Measurements from ENCODE around the gene SLC6A13.

Gene SLC6A13

GRCh38 chr12:213527-213932 is 49.1 kb downstream of the SLC6A13 start:
- Histone ChIP-seq H3K27ac (ENCODE audit: poor library complexity, severe bottlenecking) (no peak overlapping the region), H3K27me3 (ENCODE audit: insufficient read depth, poor library complexity, severe bottlenecking) (peaks cover 24% of the 10 kb centered on the region), H3K36me3 (ENCODE audit: low read depth) (no peaks in the 10 kb centered on the region), H3K4me3 (ENCODE audit: severe bottlenecking) (no peak overlapping the region), H3K9me3 (ENCODE audit: severe bottlenecking) (no peaks in the 10 kb centered on the region), H3K4me1 (ENCODE audit: insufficient read depth, poor library complexity, severe bottlenecking) (no peaks in the 10 kb centered on the region)
- ATAC-seq (ENCODE audit: low read depth) (no peak), DNase-seq (ENCODE audit: low spot score) (no peak)
- TF ChIP-seq, protein P1, sequence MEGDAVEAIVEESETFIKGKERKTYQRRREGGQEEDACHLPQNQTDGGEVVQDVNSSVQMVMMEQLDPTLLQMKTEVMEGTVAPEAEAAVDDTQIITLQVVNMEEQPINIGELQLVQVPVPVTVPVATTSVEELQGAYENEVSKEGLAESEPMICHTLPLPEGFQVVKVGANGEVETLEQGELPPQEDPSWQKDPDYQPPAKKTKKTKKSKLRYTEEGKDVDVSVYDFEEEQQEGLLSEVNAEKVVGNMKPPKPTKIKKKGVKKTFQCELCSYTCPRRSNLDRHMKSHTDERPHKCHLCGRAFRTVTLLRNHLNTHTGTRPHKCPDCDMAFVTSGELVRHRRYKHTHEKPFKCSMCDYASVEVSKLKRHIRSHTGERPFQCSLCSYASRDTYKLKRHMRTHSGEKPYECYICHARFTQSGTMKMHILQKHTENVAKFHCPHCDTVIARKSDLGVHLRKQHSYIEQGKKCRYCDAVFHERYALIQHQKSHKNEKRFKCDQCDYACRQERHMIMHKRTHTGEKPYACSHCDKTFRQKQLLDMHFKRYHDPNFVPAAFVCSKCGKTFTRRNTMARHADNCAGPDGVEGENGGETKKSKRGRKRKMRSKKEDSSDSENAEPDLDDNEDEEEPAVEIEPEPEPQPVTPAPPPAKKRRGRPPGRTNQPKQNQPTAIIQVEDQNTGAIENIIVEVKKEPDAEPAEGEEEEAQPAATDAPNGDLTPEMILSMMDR (IDR thresholded peaks at IDR 0.05; ENCODE audit: poor library complexity, severe bottlenecking), result no peak

GRCh38 chr12:212715-213526 is 49.7 kb downstream of the SLC6A13 start:
- Histone ChIP-seq H3K9me3 (ENCODE audit: severe bottlenecking) (no peaks in the 10 kb centered on the region), H3K27me3 (ENCODE audit: insufficient read depth, poor library complexity, severe bottlenecking) (peaks cover 24% of the 10 kb centered on the region), H3K4me3 (ENCODE audit: severe bottlenecking) (no peak overlapping the region), H3K27ac (ENCODE audit: poor library complexity, severe bottlenecking) (no peak overlapping the region), H3K4me1 (ENCODE audit: insufficient read depth, poor library complexity, severe bottlenecking) (no peaks in the 10 kb centered on the region), H3K36me3 (ENCODE audit: low read depth) (no peaks in the 10 kb centered on the region)
- no peak for DNase-seq (ENCODE audit: low spot score)
- ATAC-seq (ENCODE audit: low read depth), result no peak
- TF ChIP-seq, protein P1 (IDR thresholded peaks at IDR 0.05; ENCODE audit: poor library complexity, severe bottlenecking), result no peak

DNA sequence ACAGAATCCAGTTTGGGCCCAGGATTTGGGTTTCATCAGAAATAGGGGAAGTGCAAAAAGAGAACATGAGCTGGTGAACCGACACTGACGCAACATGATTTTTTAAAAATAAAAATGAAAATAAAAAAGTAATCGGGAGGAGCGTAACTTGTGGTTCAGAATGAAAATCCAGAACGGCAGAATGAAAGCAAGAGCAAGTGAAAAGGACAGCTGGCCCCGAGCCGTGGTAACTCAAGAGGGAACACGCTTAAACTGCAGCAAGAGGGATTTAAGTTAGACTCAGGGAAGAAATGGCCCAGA is 50.3 kb downstream of the SLC6A13 start:
- H3K4me3 ChIP-seq (ENCODE audit: severe bottlenecking), result no peak overlapping the region
- peaks cover 24% of the 10 kb centered on the region for H3K27me3 ChIP-seq (ENCODE audit: insufficient read depth, poor library complexity, severe bottlenecking)
- no peaks in the 10 kb centered on the region for H3K4me1 ChIP-seq (ENCODE audit: insufficient read depth, poor library complexity, severe bottlenecking)
- no peaks in the 10 kb centered on the region for H3K36me3 ChIP-seq (ENCODE audit: low read depth)
- no peaks in the 10 kb centered on the region for H3K9me3 ChIP-seq (ENCODE audit: severe bottlenecking)
- ATAC-seq (ENCODE audit: low read depth) (no peak), DNase-seq (ENCODE audit: low spot score) (no peak)
- no peak overlapping the region for H3K27ac ChIP-seq (ENCODE audit: poor library complexity, severe bottlenecking)
- TF ChIP-seq, protein P1 (IDR thresholded peaks at IDR 0.05; ENCODE audit: poor library complexity, severe bottlenecking), result no peak

DNA sequence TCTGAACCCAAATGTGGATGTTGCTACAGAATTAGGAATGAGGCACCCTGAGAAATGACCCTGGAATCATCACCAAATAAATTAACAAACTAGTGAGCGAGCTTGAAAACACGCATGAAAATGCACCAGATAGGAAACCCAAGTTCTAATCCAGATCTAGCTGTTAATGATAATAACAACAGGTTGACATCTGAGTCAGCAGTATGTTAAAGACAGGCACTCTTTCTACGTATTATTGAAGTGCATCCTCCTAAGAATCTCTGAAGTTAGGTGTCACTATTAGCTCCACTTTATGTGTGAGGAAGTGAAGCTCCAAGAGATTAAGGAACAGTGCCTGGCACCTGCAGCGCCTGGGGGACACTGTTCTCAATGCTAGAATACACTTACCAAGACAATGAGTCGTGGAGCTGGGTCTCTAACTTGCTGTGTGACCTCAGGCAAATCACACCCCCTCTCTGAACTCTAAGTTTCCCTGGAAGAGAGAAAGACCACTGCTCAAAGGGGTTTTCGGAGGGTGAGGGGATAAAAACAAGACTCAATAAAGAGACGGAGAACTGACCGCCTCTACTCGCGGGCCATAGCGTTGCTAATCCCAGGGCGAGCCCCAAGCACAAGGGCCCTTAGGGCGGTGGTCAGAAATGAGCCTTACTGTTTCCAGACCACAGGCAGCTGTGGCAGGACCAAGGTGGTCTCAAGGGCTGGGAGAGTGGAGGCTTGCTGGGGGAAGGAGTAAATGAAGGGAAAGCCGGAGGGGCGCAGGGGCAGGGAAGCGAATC is 50.8 kb downstream of the SLC6A13 start:
- H3K27me3 ChIP-seq (ENCODE audit: insufficient read depth, poor library complexity, severe bottlenecking), result peaks cover 24% of the 10 kb centered on the region
- H3K36me3 ChIP-seq (ENCODE audit: low read depth), result no peaks in the 10 kb centered on the region
- no peaks in the 10 kb centered on the region for H3K9me3 ChIP-seq (ENCODE audit: severe bottlenecking)
- no peaks in the 10 kb centered on the region for H3K4me1 ChIP-seq (ENCODE audit: insufficient read depth, poor library complexity, severe bottlenecking)
- DNase-seq (ENCODE audit: low spot score), result no peak
- no peak overlapping the region for H3K4me3 ChIP-seq (ENCODE audit: severe bottlenecking)
- TF ChIP-seq, protein P1 (IDR thresholded peaks at IDR 0.05; ENCODE audit: poor library complexity, severe bottlenecking), result no peak
- no peak overlapping the region for H3K27ac ChIP-seq (ENCODE audit: poor library complexity, severe bottlenecking)
- no peak for ATAC-seq (ENCODE audit: low read depth)

DNA sequence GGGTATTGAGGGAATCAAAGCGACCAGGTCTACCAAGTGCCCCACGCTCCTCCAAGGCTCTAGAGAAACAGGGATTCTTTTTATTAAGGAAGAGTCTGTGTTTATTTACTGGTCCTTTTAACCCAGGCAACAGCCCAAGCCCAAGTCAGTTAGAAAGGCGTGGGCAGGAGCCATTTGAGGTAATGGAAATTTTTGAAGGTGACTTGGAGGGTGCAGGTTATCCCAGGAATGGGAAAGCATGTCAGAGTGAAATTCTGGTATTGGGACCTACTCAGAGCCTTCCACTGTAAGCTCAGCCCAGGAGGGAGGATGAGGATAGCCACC is 51.5 kb downstream of the SLC6A13 start:
- H3K4me3 ChIP-seq (ENCODE audit: severe bottlenecking), result no peak overlapping the region
- peaks cover 24% of the 10 kb centered on the region for H3K27me3 ChIP-seq (ENCODE audit: insufficient read depth, poor library complexity, severe bottlenecking)
- no peaks in the 10 kb centered on the region for H3K36me3 ChIP-seq (ENCODE audit: low read depth)
- TF ChIP-seq, protein P1 (IDR thresholded peaks at IDR 0.05; ENCODE audit: poor library complexity, severe bottlenecking), result no peak
- H3K9me3 ChIP-seq (ENCODE audit: severe bottlenecking), result no peaks in the 10 kb centered on the region
- ATAC-seq (ENCODE audit: low read depth), result no peak
- H3K4me1 ChIP-seq (ENCODE audit: insufficient read depth, poor library complexity, severe bottlenecking), result no peaks in the 10 kb centered on the region
- no peak overlapping the region for H3K27ac ChIP-seq (ENCODE audit: poor library complexity, severe bottlenecking)
- no peak for DNase-seq (ENCODE audit: low spot score)

Measured in RWPE2 (cell line).